Panc1 (cell line): ENCODE results near the gene TRIM29. TPM values are rescaled to one million over a fixed set of nuclear protein-coding genes. Genes with fewer than 3 reads are reported as not detected.

Experiments used
- ATAC-seq: fragments of 200-7000 bp; cut with Tn5 transposase; 2 replicates; pipeline ENCODE4 v1.9.1; 2020; ENCODE audit warnings: mild to moderate bottlenecking, moderate library complexity
- BruUV-seq: library from RNA; stranded (reverse); fragments of 400-500 nt; replicated peaks from 2 replicates; lab custom pipeline; 2021; lab: Mats Ljungman, UMichigan
- CTCF ChIA-PET: fragments of 300-600 bp; sonication (Branson Sonifier 250); formaldehyde crosslinking; loops from one replicate; lab custom pipeline; 2022; ENCODE audit warnings: antibody characterized with exemption; lab: Charles Lee
- POLR2A ChIA-PET: fragments of 300-600 bp; sonication (Branson Sonifier 250); formaldehyde crosslinking; loops from one replicate; lab custom pipeline; 2022; ENCODE audit warnings: antibody characterized with exemption; lab: Charles Lee
- DNase-seq: peaks from one replicate; pipeline ENCODE4 v3.0.0-alpha.2; 2010; ENCODE audit warnings: low read depth, low spot score
- H3K27ac ChIP-seq: 2 replicates; pipeline ENCODE4 v1.5.1; 2011; ENCODE audit warnings: mild to moderate bottlenecking, low read length, inconsistent platforms
- H3K27me3 ChIP-seq: fragments of 200-500 bp; sonication (Bioruptor generic); 2 replicates; pipeline ENCODE4 v1.6.0; 2014; ENCODE audit warnings: low read length, inconsistent platforms; ENCODE audit not compliant: control insufficient read depth, insufficient read depth
- H3K36me3 ChIP-seq: fragments of 200-500 bp; sonication (Bioruptor generic); 2 replicates; pipeline ENCODE4 v1.5.1; 2014; ENCODE audit warnings: inconsistent platforms, mild to moderate bottlenecking, low read length, moderate library complexity; ENCODE audit not compliant: control insufficient read depth, insufficient read depth
- H3K4me1 ChIP-seq: 2 replicates; pipeline ENCODE4 v1.5.1; 2011; ENCODE audit warnings: inconsistent platforms, mild to moderate bottlenecking, low read length, moderate library complexity; ENCODE audit not compliant: control insufficient read depth, insufficient read depth
- H3K4me3 ChIP-seq, 2 experiments: 2 replicates each; pipeline ENCODE4 v1.5.1; 2011 to 2012; ENCODE audit warnings: low read depth in 2 of 2, low read length in 2 of 2, mild to moderate bottlenecking in 2 of 2, inconsistent platforms in 1 of 2, moderate library complexity in 1 of 2
- H3K9me3 ChIP-seq: fragments of 200-500 bp; sonication (Bioruptor generic); 2 replicates; pipeline ENCODE4 v1.5.1; 2014; ENCODE audit warnings: low read depth, mild to moderate bottlenecking, inconsistent platforms, low read length, moderate library complexity; ENCODE audit not compliant: control insufficient read depth, insufficient read depth
- CTCF ChIP-seq: fragments of 450-650 bp; IDR thresholded peaks from 2 replicates; pipeline ENCODE4 v1.5.1; 2017; ENCODE audit warnings: mild to moderate bottlenecking
- POLR2AphosphoS5 ChIP-seq: IDR thresholded peaks from 2 replicates; pipeline ENCODE4 v1.6.1; 2012; ENCODE audit warnings: mild to moderate bottlenecking, low read depth, low read length, moderate library complexity
- SIN3A ChIP-seq: IDR thresholded peaks from 2 replicates; pipeline ENCODE4 v1.6.1; 2012; ENCODE audit warnings: low read depth, mild to moderate bottlenecking, low read length, moderate library complexity, borderline replicate concordance; ENCODE audit not compliant: insufficient read depth
- TCF7L2 ChIP-seq: IDR thresholded peaks from 2 replicates; pipeline ENCODE4 v1.6.1; 2011; ENCODE audit warnings: mild to moderate bottlenecking, low read depth, low read length, inconsistent platforms
- in situ Hi-C: cut with HindIII; loops from 2 replicates; pipeline ENCODE4 v1.10.0; 2016; ENCODE audit warnings: low sequenced_read_pairs, low pct_unique_long_range_greater_than_20kb
- intact Hi-C: fragments of 100-400 bp; cut with micrococcal nuclease; formaldehyde crosslinking; loops from one replicate; pipeline ENCODE4 v1.10.0; 2022; ENCODE audit not compliant: unreplicated experiment
- total RNA-seq: library from RNA; stranded (reverse); gene quantifications from one replicate; pipeline ENCODE4 v1.2.1, GENCODE V29; 2021; ENCODE audit not compliant: unreplicated experiment
- TF ChIP-seq, protein P1 (sequence below), 2 experiments: IDR thresholded peaks; 2 replicates each; pipeline ENCODE4 v1.6.1; 2011 to 2012; ENCODE audit warnings: low read depth in 2 of 2, control low read depth in 1 of 2, low read length in 1 of 2, mild to moderate bottlenecking in 1 of 2, moderate library complexity in 1 of 2; ENCODE audit not compliant: insufficient read depth in 1 of 2

TRIM29 gene
- total RNA-seq, 1 experiment from 2014 or later = 0.64 TPM

GRCh38 chr11:120115272-120116000 lies 22.5 kb downstream of the TRIM29 start:
- TF ChIP-seq SIN3A (no peak), TCF7L2 (no peak), CTCF (no peak), POLR2AphosphoS5 (no peak)
- TF ChIP-seq, protein P1, sequence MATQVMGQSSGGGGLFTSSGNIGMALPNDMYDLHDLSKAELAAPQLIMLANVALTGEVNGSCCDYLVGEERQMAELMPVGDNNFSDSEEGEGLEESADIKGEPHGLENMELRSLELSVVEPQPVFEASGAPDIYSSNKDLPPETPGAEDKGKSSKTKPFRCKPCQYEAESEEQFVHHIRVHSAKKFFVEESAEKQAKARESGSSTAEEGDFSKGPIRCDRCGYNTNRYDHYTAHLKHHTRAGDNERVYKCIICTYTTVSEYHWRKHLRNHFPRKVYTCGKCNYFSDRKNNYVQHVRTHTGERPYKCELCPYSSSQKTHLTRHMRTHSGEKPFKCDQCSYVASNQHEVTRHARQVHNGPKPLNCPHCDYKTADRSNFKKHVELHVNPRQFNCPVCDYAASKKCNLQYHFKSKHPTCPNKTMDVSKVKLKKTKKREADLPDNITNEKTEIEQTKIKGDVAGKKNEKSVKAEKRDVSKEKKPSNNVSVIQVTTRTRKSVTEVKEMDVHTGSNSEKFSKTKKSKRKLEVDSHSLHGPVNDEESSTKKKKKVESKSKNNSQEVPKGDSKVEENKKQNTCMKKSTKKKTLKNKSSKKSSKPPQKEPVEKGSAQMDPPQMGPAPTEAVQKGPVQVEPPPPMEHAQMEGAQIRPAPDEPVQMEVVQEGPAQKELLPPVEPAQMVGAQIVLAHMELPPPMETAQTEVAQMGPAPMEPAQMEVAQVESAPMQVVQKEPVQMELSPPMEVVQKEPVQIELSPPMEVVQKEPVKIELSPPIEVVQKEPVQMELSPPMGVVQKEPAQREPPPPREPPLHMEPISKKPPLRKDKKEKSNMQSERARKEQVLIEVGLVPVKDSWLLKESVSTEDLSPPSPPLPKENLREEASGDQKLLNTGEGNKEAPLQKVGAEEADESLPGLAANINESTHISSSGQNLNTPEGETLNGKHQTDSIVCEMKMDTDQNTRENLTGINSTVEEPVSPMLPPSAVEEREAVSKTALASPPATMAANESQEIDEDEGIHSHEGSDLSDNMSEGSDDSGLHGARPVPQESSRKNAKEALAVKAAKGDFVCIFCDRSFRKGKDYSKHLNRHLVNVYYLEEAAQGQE (IDR thresholded peaks at IDR 0.05; ENCODE audit: insufficient read depth in 1 of 2, low read depth in 2 of 2, low read length in 1 of 2) = no peak
- Histone ChIP-seq H3K9me3 (no peaks in the 10 kb centered on the region), H3K27ac (no peak overlapping the region), H3K36me3 (no peaks in the 10 kb centered on the region), H3K4me3 (no peak overlapping the region), H3K4me1 (no peaks in the 10 kb centered on the region), H3K27me3 (peaks cover 4% of the 10 kb centered on the region; the same call in 1 of the 2 replicates)
- DNase-seq = no peak
- no peak for ATAC-seq
- POLR2A ChIA-PET = no interaction called here
- in situ Hi-C loops = no loop called here
- intact Hi-C loops = no loop called here
- CTCF ChIA-PET = no interaction called here
- no TSS peak for BruUV-seq

- H3K4me3 ChIP-seq = no peak overlapping the region
- H3K27me3 ChIP-seq = peaks cover 4% of the 10 kb centered on the region; the same call in 1 of the 2 replicates
- in situ Hi-C loops = no loop called here
- ATAC-seq (no peak), DNase-seq (no peak)
- no peak overlapping the region for H3K27ac ChIP-seq
- POLR2A ChIA-PET = no interaction called here
- no peaks in the 10 kb centered on the region for H3K36me3 ChIP-seq
- no TSS peak for BruUV-seq
- no peaks in the 10 kb centered on the region for H3K9me3 ChIP-seq
- TF ChIP-seq TCF7L2 (no peak), CTCF (no peak), POLR2AphosphoS5 (no peak)
- no peaks in the 10 kb centered on the region for H3K4me1 ChIP-seq
- intact Hi-C loops = no loop called here
- CTCF ChIA-PET = interaction anchor here (0.8 kb wide), 1 partner anchor 473 kb away, joined by 3 read pairs; no protein-coding TSS in a partner anchor
Observed at GRCh38 chr11:120112174-120112796, 25.6 kb downstream of the TRIM29 start.
